Placental epithelial cell (primary cell): ENCODE measurements around the gene KRTAP11-1. TPM values are rescaled to one million over a fixed set of nuclear protein-coding genes. Genes with fewer than 3 reads are reported as not detected.

Experiments used
- total RNA-seq: library from RNA; depleted of rRNA; stranded (reverse); fragments of >200 nt; gene quantifications from 2 replicates; pipeline ENCODE4 v1.2.3, GENCODE V29; 2012

Gene KRTAP11-1, protein sequence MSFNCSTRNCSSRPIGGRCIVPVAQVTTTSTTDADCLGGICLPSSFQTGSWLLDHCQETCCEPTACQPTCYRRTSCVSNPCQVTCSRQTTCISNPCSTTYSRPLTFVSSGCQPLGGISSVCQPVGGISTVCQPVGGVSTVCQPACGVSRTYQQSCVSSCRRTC
- total RNA-seq, result not detected in 2 replicates

DNA sequence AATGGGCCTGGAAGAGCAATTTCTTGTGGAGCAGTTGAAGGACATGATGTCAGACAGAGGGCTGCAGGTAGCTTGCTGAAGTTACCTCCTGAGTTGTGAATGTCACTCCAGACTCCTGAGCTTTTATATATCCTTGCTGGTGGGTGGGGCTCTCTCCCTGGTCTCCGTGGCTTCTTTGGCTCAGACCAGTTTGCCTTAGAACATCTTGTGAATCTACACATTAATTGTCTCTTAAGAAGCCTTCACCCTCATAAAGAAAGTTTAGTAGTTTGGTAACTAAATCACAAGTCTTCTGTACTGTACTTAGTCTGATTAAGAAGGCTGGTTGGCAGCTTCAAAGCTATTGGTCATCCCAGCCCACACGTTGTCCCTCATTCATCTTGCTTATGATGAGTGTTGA, at the start of gene KRTAP11-1:
Gene KRTAP11-1, minus strand, starts transcription at position 101 of the 400 bp plus-strand sequence. Its CDS starts 56 bp downstream, at position 45.

Other genes with a start within 250 kb of the KRTAP11-1 start
- gene KRTAP20-2, start 246.4 kb downstream of the KRTAP11-1 start, total RNA-seq, result not detected in 2 replicates
- not detected in 2 replicates for gene KRTAP20-3, start 238.7 kb downstream of the KRTAP11-1 start, total RNA-seq
- not detected in 2 replicates for gene KRTAP21-3, start 162.8 kb downstream of the KRTAP11-1 start, total RNA-seq
- gene KRTAP21-2, start 134.3 kb downstream of the KRTAP11-1 start, total RNA-seq, result not detected in 2 replicates
- not detected in 2 replicates for gene KRTAP21-1, start 126.2 kb downstream of the KRTAP11-1 start, total RNA-seq
- gene KRTAP8-1, start 68.3 kb downstream of the KRTAP11-1 start, total RNA-seq, result not detected in 2 replicates
- gene KRTAP7-1, start 51.8 kb downstream of the KRTAP11-1 start, total RNA-seq, result not detected in 2 replicates
- gene KRTAP19-8, start 156.9 kb upstream of the KRTAP11-1 start, total RNA-seq, result not detected in 2 replicates